ENCODE measurements around the gene THADA.

DNA sequence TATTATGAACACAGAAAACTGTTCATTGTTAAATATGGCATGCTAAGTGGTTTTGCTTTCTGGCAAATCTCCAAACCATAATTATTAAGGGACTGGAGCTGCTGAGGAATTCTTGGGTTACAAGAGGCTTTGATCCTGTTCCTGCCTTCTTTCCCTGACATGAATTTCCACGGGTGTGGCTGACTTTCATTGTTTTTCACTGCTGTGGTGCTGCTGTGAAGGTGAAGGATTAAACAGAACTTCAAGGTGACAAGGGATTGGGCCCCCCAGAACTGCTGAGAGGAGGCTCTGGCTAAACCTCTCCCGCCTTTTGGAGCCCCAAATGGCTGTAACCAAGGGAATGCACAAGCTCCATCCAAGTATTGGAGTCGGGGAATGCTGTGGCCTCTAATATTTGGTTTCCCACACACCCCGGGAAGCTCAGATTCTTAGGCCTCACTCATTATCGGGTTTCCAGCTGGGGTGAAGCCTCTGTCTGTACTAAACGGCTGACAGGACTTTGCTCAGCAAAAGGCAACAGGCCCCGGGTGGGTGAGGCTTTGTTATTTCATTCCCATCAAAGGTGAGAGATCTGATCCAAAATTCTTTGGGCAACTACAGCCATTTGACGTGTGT is 340.4 kb downstream of the THADA start:
- TF ChIP-seq, protein P1, sequence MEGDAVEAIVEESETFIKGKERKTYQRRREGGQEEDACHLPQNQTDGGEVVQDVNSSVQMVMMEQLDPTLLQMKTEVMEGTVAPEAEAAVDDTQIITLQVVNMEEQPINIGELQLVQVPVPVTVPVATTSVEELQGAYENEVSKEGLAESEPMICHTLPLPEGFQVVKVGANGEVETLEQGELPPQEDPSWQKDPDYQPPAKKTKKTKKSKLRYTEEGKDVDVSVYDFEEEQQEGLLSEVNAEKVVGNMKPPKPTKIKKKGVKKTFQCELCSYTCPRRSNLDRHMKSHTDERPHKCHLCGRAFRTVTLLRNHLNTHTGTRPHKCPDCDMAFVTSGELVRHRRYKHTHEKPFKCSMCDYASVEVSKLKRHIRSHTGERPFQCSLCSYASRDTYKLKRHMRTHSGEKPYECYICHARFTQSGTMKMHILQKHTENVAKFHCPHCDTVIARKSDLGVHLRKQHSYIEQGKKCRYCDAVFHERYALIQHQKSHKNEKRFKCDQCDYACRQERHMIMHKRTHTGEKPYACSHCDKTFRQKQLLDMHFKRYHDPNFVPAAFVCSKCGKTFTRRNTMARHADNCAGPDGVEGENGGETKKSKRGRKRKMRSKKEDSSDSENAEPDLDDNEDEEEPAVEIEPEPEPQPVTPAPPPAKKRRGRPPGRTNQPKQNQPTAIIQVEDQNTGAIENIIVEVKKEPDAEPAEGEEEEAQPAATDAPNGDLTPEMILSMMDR (IDR thresholded peaks at IDR 0.05 in 8 of 11, conservative IDR thresholded peaks at IDR 0.05 in 3 of 11): no peak
- TF ChIP-seq POLR2A (IDR thresholded peaks at IDR 0.05) (no peak), POLR2AphosphoS5 (IDR thresholded peaks at IDR 0.05) (no peak)
